Measurements from ENCODE around the gene APBA3.

- TF ChIP-seq CTCF (conservative IDR thresholded peaks at IDR 0.05 in 1 of 2, IDR thresholded peaks at IDR 0.05 in 1 of 2; ENCODE audit: low read depth in 1 of 2, low read length in 2 of 2) (no peak), EZH2 (IDR thresholded peaks at IDR 0.05; ENCODE audit: low read length, missing control alignments) (no peak)
Measured at GRCh38 chr19:3767050-3767449, 5.6 kb upstream of the APBA3 start.
